Heart right ventricle (tissue), 16 donors: ENCODE data around the gene RGL1. TPM values are rescaled to one million over a fixed set of nuclear protein-coding genes. Genes with fewer than 3 reads are reported as not detected.

Source experiments
- ATAC-seq, 8 donors: fragments of 200-7000 bp; cut with Tn5 transposase; one replicate each; pipeline ENCODE4 v1.9.1; 2020; ENCODE audit warnings: mild to moderate bottlenecking in 8 of 8, moderate library complexity in 8 of 8, moderate number of reproducible peaks in 1 of 8
- DNase-seq, 2 donors: peaks; one replicate each; pipeline ENCODE4 v3.0.0-alpha.2; 2020
- H3K27ac ChIP-seq, 10 donors: fragments of 200-600 bp; sonication (generic) in 2 of 10; one replicate each; pipeline versions ENCODE4 v1.5.0 to v1.8.0; 2020 to 2022; ENCODE audit warnings: mild to moderate bottlenecking in 3 of 10
- H3K27me3 ChIP-seq, 7 donors: fragments of 200-600 bp; one replicate each; pipeline ENCODE4 v1.8.0; 2021 to 2022; ENCODE audit warnings: mild to moderate bottlenecking in 2 of 7
- H3K36me3 ChIP-seq, 9 donors: fragments of 200-600 bp; sonication (generic) in 1 of 9; one replicate each; pipeline versions ENCODE4 v1.5.0 to v1.8.0; 2020 to 2022; ENCODE audit warnings: mild to moderate bottlenecking in 2 of 9
- H3K4me1 ChIP-seq, 9 donors: fragments of 200-600 bp; sonication (generic) in 1 of 9; one replicate each; pipeline versions ENCODE4 v1.5.0 to v1.8.0; 2020 to 2022; ENCODE audit warnings: mild to moderate bottlenecking in 4 of 9
- H3K4me3 ChIP-seq, 10 donors: fragments of 200-600 bp; sonication (generic) in 2 of 10; one replicate each; pipeline versions ENCODE4 v1.5.0 to v1.8.0; 2020 to 2022; ENCODE audit warnings: mild to moderate bottlenecking in 7 of 10, moderate library complexity in 2 of 10
- H3K9me3 ChIP-seq, 11 donors: fragments of 200-600 bp in 10 of 11; sonication (generic) in 2 of 11; one replicate each; pipeline versions ENCODE4 v1.5.0 to v1.8.0; 2013 to 2022; ENCODE audit warnings: mild to moderate bottlenecking in 2 of 11, control low read depth in 1 of 11, moderate library complexity in 1 of 11
- CTCF ChIP-seq, 9 donors: fragments of 200-600 bp; sonication (generic) in 2 of 9; IDR thresholded peaks; one replicate each; pipeline versions ENCODE4 v1.5.0 to v1.8.0; 2021 to 2022; ENCODE audit warnings: antibody characterized with exemption in 9 of 9, mild to moderate bottlenecking in 5 of 9, moderate library complexity in 1 of 9
- WGBS, 2 donors: extraction: QIAGEN DNeasy Blood & Tissue Kit; methylation state at CpG; one replicate each; pipeline ENCODE4 v1.1.7; 2013; ENCODE audit warnings: inconsistent platforms in 1 of 2; 5-methylcytosine and 5-hydroxymethylcytosine counted together
- intact Hi-C, 10 donors: fragments of 100-400 bp; cut with DNase I; formaldehyde crosslinking; loops; one replicate each; pipeline versions ENCODE4 v1.11.1 to v1.14.2; 2022
- polyA plus RNA-seq, 2 donors: library from polyadenylated mRNA; stranded (reverse); fragments of 200-250 nt; gene quantifications; one replicate each; pipeline ENCODE4 v1.2.3, GENCODE V29; 2013
- total RNA-seq, 10 donors: library from RNA; stranded (reverse); fragmentation: NEBNext Ultra II Directional in 3 of 10; extraction: Animal tissue kit (Norgen Biotek cat#: 25700) in 3 of 10; gene quantifications; one replicate each; pipeline versions ENCODE4 v1.2.1 to v1.2.4, GENCODE V29; 2021 to 2023
- donor health status: Arrhythmogenic right ventricular cardiomyopathy.
- donor health status: ischemic (EF 13 %, LVEDD 7.1; RV severe dilation, severe dysfunction).
- donor health status: healthy with polysubstance abuse.
- donor health status: DM: no; HTN: yes; CAD: no.
- donor health status: DM: no; HTN: no; CAD: no.
- donor health status: ischemic (EF 25% LVEDD 6.9; RV normal size, moderate dysfunction).
- donor health status: ischemic (EF 25% LVEDD 5.7; RV mildly dilated, moderate dysfunction).
- donor health status: healthy.
- donor health status: DM: yes; HTN: yes; CAD: no.
- donor health status: Ischemic cardiomyopathy.
- donor health status: ischemic (EF 35%, LVEDD 5.7; RV mildly dilated, moderate dysfunction).
- donor health status: nonischemic (EF 11% LVEDD 7.7; RV severe dilation, severe dysfunction).
- donor health status: DM: yes; HTN: yes; CAD: no.
- donor health status: PGD.
- donor health status: ischemic (EF 29% LVEDD 5.4; RV normal size, mild dysfunction).
- donor health status: nonischemic (EF 23%, LVEDD 6.1; RV moderate dilation, normal function).

The RGL1 gene
- total and polyA plus RNA-seq, 12 donors, result 3.8 to 33.4 (median 18.4) TPM

- Histone ChIP-seq H3K9me3 (no peaks in the 10 kb centered on the region), H3K4me1 (peaks cover 13 to 85% (median 73%) of the 10 kb centered on the region in 9 donors), H3K36me3 (peaks cover 0 to 17% (median 0%) of the 10 kb centered on the region in 9 donors), H3K27ac (peak overlapping the region in 9 of 10 donors; percentile 24 to 88 (median 76)), H3K27me3 (no peaks in the 10 kb centered on the region), H3K4me3 (no peak overlapping the region)
- intact Hi-C loops, result loop anchor here in 2 of 10 donors (5.0 kb wide), 2 partner anchors 49 to 64 kb away; partner anchors contain the start of gene RGL1 (in 1 of the 2)
- 58 to 60% methylated on average over 3 of the region's 3 CpGs for WGBS, 2 donors
- DNase-seq (no peak), ATAC-seq (no peak)
- TF ChIP-seq CTCF (IDR thresholded peaks at IDR 0.05), result no peak
Observed at GRCh38 chr1:183871601-183872000, 66.7 kb downstream of the RGL1 start.

- H3K27ac ChIP-seq, result peak overlapping the region in 9 of 10 donors; percentile 27 to 88 (median 76)
- peaks cover 0 to 13% (median 0%) of the 10 kb centered on the region in 9 donors for H3K36me3 ChIP-seq
- DNase-seq (no peak), ATAC-seq (peak in 2 of 8 donors; percentile 28 to 32)
- H3K9me3 ChIP-seq, result no peaks in the 10 kb centered on the region
- intact Hi-C loops, result loop anchor here in 2 of 10 donors (5.0 kb wide), 2 partner anchors 50 to 65 kb away; partner anchors contain the start of gene RGL1 (in 1 of the 2)
- no peaks in the 10 kb centered on the region for H3K27me3 ChIP-seq
- no peak for TF ChIP-seq CTCF (IDR thresholded peaks at IDR 0.05)
- H3K4me1 ChIP-seq, result peaks cover 15 to 88% (median 81%) of the 10 kb centered on the region in 9 donors
- 32 to 42% methylated on average over 3 of the region's 3 CpGs for WGBS, 2 donors
- H3K4me3 ChIP-seq, result peak overlapping the region in 5 of 10 donors; percentile 2 to 30 (median 9)
Observed at GRCh38 chr1:183872403-183872802, 67.5 kb downstream of the RGL1 start.

GRCh38 chr1:183873642-183874041 is 68.7 kb downstream of the RGL1 start:
- peaks cover 18 to 97% (median 86%) of the 10 kb centered on the region in 9 donors for H3K4me1 ChIP-seq
- no peaks in the 10 kb centered on the region for H3K27me3 ChIP-seq
- TF ChIP-seq CTCF (IDR thresholded peaks at IDR 0.05), result no peak
- intact Hi-C loops, result loop anchor here in 2 of 10 donors (5.0 kb wide), 2 partner anchors 51 to 66 kb away; partner anchors contain the start of gene RGL1 (in 1 of the 2)
- 35 to 45% methylated on average over 3 of the region's 3 CpGs for WGBS, 2 donors
- H3K36me3 ChIP-seq, result peaks cover 0 to 8% (median 0%) of the 10 kb centered on the region in 9 donors
- peak overlapping the region in 9 of 10 donors; percentile 14 to 88 (median 54) for H3K27ac ChIP-seq
- ATAC-seq (peak in 6 of 8 donors; percentile 30 to 61 (median 38)), DNase-seq (no peak)
- no peaks in the 10 kb centered on the region for H3K9me3 ChIP-seq
- no peak overlapping the region for H3K4me3 ChIP-seq

GRCh38 chr1:183876309-183876708 is 71.4 kb downstream of the RGL1 start:
- Histone ChIP-seq H3K27me3 (no peaks in the 10 kb centered on the region), H3K4me3 (no peak overlapping the region), H3K4me1 (peaks cover 14 to 99% (median 83%) of the 10 kb centered on the region in 9 donors), H3K27ac (peak overlapping the region in 9 of 10 donors; percentile 28 to 85 (median 64)), H3K36me3 (peaks cover 0 to 15% (median 0%) of the 10 kb centered on the region in 9 donors), H3K9me3 (no peaks in the 10 kb centered on the region)
- no peak for DNase-seq
- TF ChIP-seq CTCF (IDR thresholded peaks at IDR 0.05), result no peak
- ATAC-seq, result peak in 2 of 8 donors; percentile 13 to 14
- intact Hi-C loops, result loop anchor here in 2 of 10 donors (5.0 kb wide), 3 partner anchors 34 to 41 kb away; no protein-coding TSS in a partner anchor
- 23 to 38% methylated on average over 4 of the region's 4 CpGs for WGBS, 2 donors
